Osteoblast (primary cell): Measurements from ENCODE around the gene TSGA10. TPM values are rescaled to one million over a fixed set of nuclear protein-coding genes. Genes with fewer than 3 reads are reported as not detected.
"Not testable (repeated sequence)": the region's sequence is repeated elsewhere in the genome, so short reads cannot be mapped to it uniquely, and the experiment has no call there.

Experiments used
- DNase-seq: peaks from one replicate; pipeline ENCODE4 v3.0.0; 2011; ENCODE audit warnings: low spot score, mixed read lengths; ENCODE audit not compliant: insufficient read length; ENCODE audit errors: missing footprints
- H2AFZ ChIP-seq: 2 replicates; pipeline ENCODE4 v1.6.0; 2011; ENCODE audit warnings: mild to moderate bottlenecking, low read length
- H3K27ac ChIP-seq: 2 replicates; pipeline ENCODE4 v1.5.1; 2011; ENCODE audit warnings: mild to moderate bottlenecking, low read depth, low read length, moderate library complexity
- H3K27me3 ChIP-seq: 2 replicates; pipeline ENCODE4 v1.6.0; 2012; ENCODE audit warnings: mild to moderate bottlenecking, control low read depth, inconsistent platforms, low read length, moderate library complexity; ENCODE audit not compliant: insufficient read depth
- H3K36me3 ChIP-seq: 2 replicates; pipeline ENCODE4 v1.5.1; 2011; ENCODE audit warnings: mild to moderate bottlenecking, low read length, control low read depth, moderate library complexity; ENCODE audit not compliant: insufficient read depth
- H3K4me1 ChIP-seq: 2 replicates; pipeline ENCODE4 v1.5.1; 2011; ENCODE audit warnings: mild to moderate bottlenecking, low read length, control low read depth, moderate library complexity; ENCODE audit not compliant: insufficient read depth
- H3K4me2 ChIP-seq: 2 replicates; pipeline ENCODE4 v1.6.0; 2011; ENCODE audit warnings: mild to moderate bottlenecking, low read length; ENCODE audit not compliant: insufficient read depth
- H3K4me3 ChIP-seq: fragments of 200-600 bp; sonication (generic); 3 replicates; pipeline ENCODE4 v1.5.1; 2012; ENCODE audit warnings: mild to moderate bottlenecking, low read length, inconsistent platforms; ENCODE audit not compliant: insufficient read depth
- H3K79me2 ChIP-seq: 2 replicates; pipeline ENCODE4 v1.6.0; 2012; ENCODE audit warnings: mild to moderate bottlenecking, low read length, control low read depth, inconsistent platforms; ENCODE audit not compliant: insufficient read depth
- H3K9me3 ChIP-seq: 2 replicates; pipeline ENCODE4 v1.5.1; 2011; ENCODE audit warnings: low read depth, low read length, control low read depth
- H4K20me1 ChIP-seq: 2 replicates; pipeline ENCODE4 v1.6.0; 2012; ENCODE audit warnings: mild to moderate bottlenecking, low read length, control low read depth; ENCODE audit not compliant: insufficient read depth
- total RNA-seq: library from RNA; depleted of rRNA; stranded (reverse); fragments of >200 nt; gene quantifications from 2 replicates; pipeline ENCODE4 v1.2.3, GENCODE V29; 2012
- TF ChIP-seq, protein P1 (sequence below): IDR thresholded peaks from 2 replicates; pipeline ENCODE4 v1.5.1; 2011; ENCODE audit warnings: mild to moderate bottlenecking, low read depth, low read length, moderate library complexity; ENCODE audit errors: extremely low read depth

Gene TSGA10
- total RNA-seq, 1 donor: 4.0 TPM

DNA sequence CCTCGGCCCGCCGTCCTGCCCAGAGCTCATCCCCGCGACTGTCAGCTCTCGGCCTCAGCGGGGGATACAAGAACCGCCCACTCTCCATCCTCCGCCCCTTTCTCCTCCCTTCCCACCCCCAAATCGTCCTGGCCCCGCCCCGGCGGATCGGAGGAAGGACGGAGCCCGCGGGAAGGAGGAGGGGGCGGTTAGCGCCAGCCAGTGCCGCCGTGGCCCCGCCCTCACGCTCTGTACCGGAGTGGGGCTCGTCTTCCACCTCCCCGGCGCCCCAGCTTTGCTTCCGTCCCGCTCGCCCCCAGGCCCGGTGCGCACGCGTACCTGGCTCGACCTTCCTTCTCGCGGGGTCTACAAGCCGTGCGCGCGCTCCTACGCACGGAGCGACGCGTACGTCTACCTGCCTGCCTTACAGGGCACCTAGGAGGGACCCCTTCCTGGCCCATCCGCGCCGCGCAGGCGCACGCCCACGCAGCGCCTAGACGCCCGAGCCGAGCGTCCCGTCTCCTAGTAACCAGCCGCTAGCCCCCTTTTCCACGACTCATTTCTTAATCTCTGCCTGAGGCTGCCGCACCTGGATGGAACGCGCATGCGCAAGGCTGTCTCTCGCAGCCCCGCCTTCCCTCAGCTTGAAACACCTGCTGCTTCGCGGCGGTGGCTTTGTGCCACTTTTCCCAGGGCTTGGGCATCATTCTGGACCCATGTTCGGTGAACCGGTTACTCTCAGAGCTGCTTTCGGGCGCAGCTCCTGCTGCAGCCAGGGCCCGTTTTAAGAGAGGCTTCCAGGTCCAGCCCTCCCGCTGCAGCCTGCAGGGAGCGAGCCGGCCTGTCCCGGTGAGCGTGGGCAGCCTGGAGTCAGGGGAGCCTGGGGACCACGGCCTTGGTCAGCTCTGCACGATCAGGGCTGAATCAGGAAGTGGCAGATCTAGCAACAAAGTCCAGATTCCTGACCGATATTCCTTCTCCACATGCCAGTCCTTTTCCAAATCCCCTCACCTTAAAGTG, 13.3 kb downstream of the TSGA10 start, which contains the start of gene C2orf15:
TSS of gene C2orf15 (plus strand) at position 598 of the 999 bp plus-strand sequence. CDS start 8,852 bp downstream, outside the sequence.
- DNase-seq: peak; percentile 96
- peaks cover 10% of the 10 kb centered on the region for H3K4me1 ChIP-seq
- peak within 1 kb of the TSS; percentile 88 for H2AFZ ChIP-seq
- peaks cover 14% of the 10 kb centered on the region for H3K27me3 ChIP-seq
- no peak within 1 kb of the TSS for H3K27ac ChIP-seq
- H3K9me3 ChIP-seq: no peaks in the 10 kb centered on the region
- peak within 1 kb of the TSS; percentile 89 for H3K4me3 ChIP-seq
- no peaks in the 10 kb centered on the region for H4K20me1 ChIP-seq
- H3K4me2 ChIP-seq: peak within 1 kb of the TSS; percentile 98
- TF ChIP-seq, protein P1, sequence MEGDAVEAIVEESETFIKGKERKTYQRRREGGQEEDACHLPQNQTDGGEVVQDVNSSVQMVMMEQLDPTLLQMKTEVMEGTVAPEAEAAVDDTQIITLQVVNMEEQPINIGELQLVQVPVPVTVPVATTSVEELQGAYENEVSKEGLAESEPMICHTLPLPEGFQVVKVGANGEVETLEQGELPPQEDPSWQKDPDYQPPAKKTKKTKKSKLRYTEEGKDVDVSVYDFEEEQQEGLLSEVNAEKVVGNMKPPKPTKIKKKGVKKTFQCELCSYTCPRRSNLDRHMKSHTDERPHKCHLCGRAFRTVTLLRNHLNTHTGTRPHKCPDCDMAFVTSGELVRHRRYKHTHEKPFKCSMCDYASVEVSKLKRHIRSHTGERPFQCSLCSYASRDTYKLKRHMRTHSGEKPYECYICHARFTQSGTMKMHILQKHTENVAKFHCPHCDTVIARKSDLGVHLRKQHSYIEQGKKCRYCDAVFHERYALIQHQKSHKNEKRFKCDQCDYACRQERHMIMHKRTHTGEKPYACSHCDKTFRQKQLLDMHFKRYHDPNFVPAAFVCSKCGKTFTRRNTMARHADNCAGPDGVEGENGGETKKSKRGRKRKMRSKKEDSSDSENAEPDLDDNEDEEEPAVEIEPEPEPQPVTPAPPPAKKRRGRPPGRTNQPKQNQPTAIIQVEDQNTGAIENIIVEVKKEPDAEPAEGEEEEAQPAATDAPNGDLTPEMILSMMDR: no peak
- no peaks in the 10 kb centered on the region for H3K36me3 ChIP-seq
- no peaks in the 10 kb centered on the region for H3K79me2 ChIP-seq

DNA sequence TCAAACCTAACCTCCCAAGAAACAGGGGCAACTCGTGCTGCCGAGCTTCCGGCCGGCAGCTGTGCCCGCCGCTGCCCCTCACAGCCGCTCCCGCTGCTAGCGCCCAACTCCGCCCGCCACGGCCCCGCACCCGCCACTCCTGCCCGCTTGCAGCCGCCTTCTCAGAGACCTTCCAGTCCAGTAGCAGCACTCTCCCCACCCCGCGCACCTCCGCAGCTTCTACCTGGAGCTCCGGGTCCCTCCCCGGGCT, 14.0 kb downstream of the TSGA10 start:
- Histone ChIP-seq H3K79me2 (no peaks in the 10 kb centered on the region), H4K20me1 (no peaks in the 10 kb centered on the region), H3K4me3 (peak overlapping the region; percentile 89), H3K27me3 (peaks cover 14% of the 10 kb centered on the region), H3K4me1 (peaks cover 10% of the 10 kb centered on the region), H3K27ac (no peak overlapping the region), H3K36me3 (no peaks in the 10 kb centered on the region), H3K9me3 (no peaks in the 10 kb centered on the region), H2AFZ (peak overlapping the region; percentile 88), H3K4me2 (peak overlapping the region; percentile 98)
- TF ChIP-seq, protein P1: no peak
- DNase-seq: no peak

DNA sequence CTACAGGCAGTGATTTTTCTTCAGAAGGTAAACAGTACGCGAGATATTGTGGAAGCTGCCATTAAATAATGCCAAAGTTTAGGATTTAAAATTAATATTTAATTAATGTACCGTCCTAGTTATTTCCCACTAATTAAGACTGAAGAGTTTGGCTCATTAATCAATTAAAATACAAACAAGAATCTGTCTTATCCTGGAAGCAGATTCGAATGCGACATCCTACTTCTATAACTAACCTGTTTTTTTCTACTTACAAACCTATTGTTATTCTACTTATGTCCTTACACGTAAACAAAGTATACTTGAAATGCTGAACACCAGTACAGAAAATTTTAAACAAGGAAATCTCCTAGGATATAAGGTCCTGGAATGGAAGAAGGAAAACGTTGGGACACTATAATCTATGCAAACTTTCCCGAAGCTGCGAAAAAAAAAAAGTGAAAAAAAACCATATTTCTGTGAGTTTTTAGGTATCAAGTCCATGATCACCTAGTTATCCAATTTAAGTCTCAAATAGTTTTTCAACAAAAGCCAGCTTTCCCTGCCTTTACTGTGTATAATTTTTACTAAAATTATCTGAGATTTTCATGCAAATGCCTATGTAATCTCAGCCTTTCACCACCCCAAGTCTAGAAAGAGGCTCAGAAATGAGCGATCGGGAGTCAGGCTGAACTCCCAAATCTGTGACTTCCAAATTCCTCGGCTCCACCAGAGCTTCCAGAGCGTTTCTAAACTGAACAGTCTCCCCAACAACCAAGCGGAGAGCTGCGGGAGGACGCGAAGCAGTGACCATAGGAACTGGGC, 14.5 kb downstream of the TSGA10 start:
- H4K20me1 ChIP-seq: no peaks in the 10 kb centered on the region
- no peak overlapping the region for H3K27ac ChIP-seq
- peak overlapping the region; percentile 88 for H2AFZ ChIP-seq
- peaks cover 14% of the 10 kb centered on the region for H3K27me3 ChIP-seq
- H3K79me2 ChIP-seq: no peaks in the 10 kb centered on the region
- no peaks in the 10 kb centered on the region for H3K9me3 ChIP-seq
- no peaks in the 10 kb centered on the region for H3K36me3 ChIP-seq
- H3K4me3 ChIP-seq: peak overlapping the region; percentile 89
- H3K4me1 ChIP-seq: peaks cover 10% of the 10 kb centered on the region
- peak; percentile 86 for DNase-seq
- TF ChIP-seq, protein P1: no peak
- peak overlapping the region; percentile 98 for H3K4me2 ChIP-seq

DNA sequence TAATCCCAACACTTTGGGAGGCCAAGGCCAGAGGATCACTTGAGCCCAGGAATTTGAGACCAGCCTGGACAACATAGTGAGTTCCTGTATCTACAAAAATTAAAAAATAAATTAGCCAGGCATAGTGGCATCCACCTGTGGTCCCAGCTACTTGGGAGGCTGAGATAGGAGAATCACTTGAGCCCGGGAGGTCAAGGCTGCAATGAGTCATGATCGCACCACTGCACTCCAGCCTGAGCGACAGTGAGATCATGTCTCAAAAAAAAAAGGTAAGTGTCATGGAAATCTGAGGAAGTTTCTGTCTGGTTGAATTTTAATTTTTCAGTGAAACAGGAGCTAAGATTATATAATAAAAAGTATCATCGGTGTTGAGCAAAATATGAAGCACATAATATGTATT, 15.7 kb downstream of the TSGA10 start:
- Histone ChIP-seq H4K20me1 (no peaks in the 10 kb centered on the region), H3K4me1 (peaks cover 10% of the 10 kb centered on the region), H3K4me2 (no peak overlapping the region), H3K9me3 (no peaks in the 10 kb centered on the region), H3K27me3 (peaks cover 14% of the 10 kb centered on the region), H3K4me3 (no peak overlapping the region), H2AFZ (no peak overlapping the region), H3K36me3 (no peaks in the 10 kb centered on the region), H3K27ac (no peak overlapping the region), H3K79me2 (no peaks in the 10 kb centered on the region)
- TF ChIP-seq, protein P1: no peak
- no peak for DNase-seq

DNA sequence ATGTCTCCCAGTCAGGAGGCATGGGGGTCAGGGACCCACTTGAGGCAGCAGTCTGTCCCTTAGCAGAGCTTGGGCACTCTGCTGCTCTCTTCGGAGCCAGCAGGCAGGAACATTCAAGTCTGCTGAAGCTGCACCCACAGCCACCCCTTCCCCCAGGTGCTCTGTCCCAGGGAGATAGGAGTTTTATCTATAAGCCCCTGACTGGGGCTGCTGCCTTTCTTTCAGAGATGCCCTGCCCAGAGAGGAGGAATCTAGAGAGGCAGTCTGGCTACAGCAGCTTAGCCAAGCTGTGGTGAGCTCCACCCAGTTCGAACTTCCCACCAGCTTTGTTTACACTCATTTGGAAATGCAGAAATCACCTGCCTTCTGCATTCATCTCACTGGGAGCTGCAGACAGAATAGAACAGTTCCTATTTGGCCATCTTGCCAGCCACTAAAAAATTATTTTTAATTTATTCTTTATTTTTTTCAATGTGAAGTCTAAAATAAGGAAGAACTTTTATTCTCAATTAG, 19.6 kb downstream of the TSGA10 start:
- not testable (repeated sequence) for H2AFZ ChIP-seq, H3K9me3 ChIP-seq, H3K27ac ChIP-seq, H4K20me1 ChIP-seq, DNase-seq, H3K36me3 ChIP-seq, H3K4me1 ChIP-seq, H3K79me2 ChIP-seq, H3K4me3 ChIP-seq, H3K4me2 ChIP-seq
- H3K27me3 ChIP-seq: peaks cover 11% of the 10 kb centered on the region
